Measurements from ENCODE around the gene RORB.

Gene RORB

GRCh38 chr9:74609671-74610405, 112.7 kb downstream of the RORB start:
- DNase-seq, result peak; percentile 9

GRCh38 chr9:74610523-74611061, 113.5 kb downstream of the RORB start:
- DNase-seq, result no peak

GRCh38 chr9:74630228-74630627, 133.1 kb downstream of the RORB start:
- no peak for DNase-seq

- no peak for DNase-seq
These were observed 142.0 kb downstream of the RORB start for GRCh38 chr9:74639112-74639511.

GRCh38 chr9:74642376-74642775, 145.2 kb downstream of the RORB start:
- DNase-seq, result no peak

GRCh38 chr9:74643303-74643923, 146.3 kb downstream of the RORB start:
- DNase-seq, result no peak

- no peak for DNase-seq
These were observed 146.9 kb downstream of the RORB start for GRCh38 chr9:74644023-74644422.

GRCh38 chr9:74645007-74645639, 148.0 kb downstream of the RORB start:
- DNase-seq, result peak; percentile 26

- DNase-seq, result no peak
These were observed 156.4 kb downstream of the RORB start for GRCh38 chr9:74653410-74654080.

- no peak for DNase-seq
These were observed 165.5 kb downstream of the RORB start for GRCh38 chr9:74662674-74663073.

GRCh38 chr9:74663439-74663838, 166.3 kb downstream of the RORB start:
- no peak for DNase-seq

GRCh38 chr9:74666625-74667316, 169.6 kb downstream of the RORB start:
- no peak for DNase-seq

GRCh38 chr9:74672237-74672636, 175.1 kb downstream of the RORB start:
- DNase-seq, result no peak

- no peak for DNase-seq
These were observed 176.9 kb downstream of the RORB start for GRCh38 chr9:74674077-74674476.

GRCh38 chr9:74681906-74682305, 184.8 kb downstream of the RORB start:
- DNase-seq, result no peak

GRCh38 chr9:74683322-74683721, 186.2 kb downstream of the RORB start:
- no peak for DNase-seq

- no peak for DNase-seq
These were observed 193.9 kb downstream of the RORB start for GRCh38 chr9:74691058-74691457.

GRCh38 chr9:74696520-74696919, 199.4 kb downstream of the RORB start:
- DNase-seq, result no peak

GRCh38 chr9:74697535-74697934, 200.4 kb downstream of the RORB start:
- DNase-seq, result no peak

- no peak for DNase-seq
These were observed 214.2 kb downstream of the RORB start for GRCh38 chr9:74711341-74711740.

- no peak for DNase-seq
These were observed 221.6 kb downstream of the RORB start for GRCh38 chr9:74718709-74719108.

- DNase-seq, result no peak
These were observed 222.2 kb downstream of the RORB start for GRCh38 chr9:74719306-74719705.

All from NCI-H1105 treated with DMSO at 0.1 percent for 48 hours (cell line).